RWPE2 (cell line): Measurements from ENCODE around the gene EIF4E3.

Source experiments
- ATAC-seq: fragments of 200-7000 bp; cut with Tn5 transposase; 3 replicates; pipeline ENCODE4 v1.9.1; 2021; ENCODE audit warnings: low read depth
- DNase-seq: peaks from one replicate; pipeline ENCODE4 v3.0.0-alpha.2; 2020; ENCODE audit warnings: low spot score
- H3K27ac ChIP-seq: fragments of 450-650 bp; 2 replicates; pipeline ENCODE4 v1.5.1; 2017; ENCODE audit warnings: mild to moderate bottlenecking; ENCODE audit not compliant: poor library complexity, severe bottlenecking
- H3K27me3 ChIP-seq: fragments of 250-450 bp; sonication (Bioruptor Pico); 2 replicates; pipeline ENCODE4 v1.5.1; 2021; ENCODE audit warnings: mild to moderate bottlenecking, moderate library complexity; ENCODE audit not compliant: insufficient read depth, poor library complexity, severe bottlenecking
- H3K36me3 ChIP-seq: fragments of 250-450 bp; sonication (Bioruptor Pico); 2 replicates; pipeline ENCODE4 v1.5.1; 2020; ENCODE audit warnings: low read depth, mild to moderate bottlenecking, moderate library complexity
- H3K4me1 ChIP-seq: fragments of 250-450 bp; sonication (Bioruptor Pico); 2 replicates; pipeline ENCODE4 v1.5.1; 2021; ENCODE audit warnings: mild to moderate bottlenecking, moderate library complexity; ENCODE audit not compliant: insufficient read depth, poor library complexity, severe bottlenecking
- H3K4me3 ChIP-seq: fragments of 250-450 bp; sonication (Bioruptor Pico); 2 replicates; pipeline ENCODE4 v1.5.1; 2021; ENCODE audit warnings: mild to moderate bottlenecking, moderate library complexity; ENCODE audit not compliant: severe bottlenecking
- H3K9me3 ChIP-seq: fragments of 250-450 bp; sonication (Bioruptor Pico); 2 replicates; pipeline ENCODE4 v1.5.1; 2021; ENCODE audit warnings: mild to moderate bottlenecking, moderate library complexity; ENCODE audit not compliant: severe bottlenecking
- TF ChIP-seq, protein P1 (sequence below): fragments of 450-650 bp; IDR thresholded peaks from one replicate; pipeline ENCODE4 v1.5.1; 2017; ENCODE audit warnings: mild to moderate bottlenecking, moderate library complexity; ENCODE audit not compliant: poor library complexity, severe bottlenecking

Gene EIF4E3

DNA sequence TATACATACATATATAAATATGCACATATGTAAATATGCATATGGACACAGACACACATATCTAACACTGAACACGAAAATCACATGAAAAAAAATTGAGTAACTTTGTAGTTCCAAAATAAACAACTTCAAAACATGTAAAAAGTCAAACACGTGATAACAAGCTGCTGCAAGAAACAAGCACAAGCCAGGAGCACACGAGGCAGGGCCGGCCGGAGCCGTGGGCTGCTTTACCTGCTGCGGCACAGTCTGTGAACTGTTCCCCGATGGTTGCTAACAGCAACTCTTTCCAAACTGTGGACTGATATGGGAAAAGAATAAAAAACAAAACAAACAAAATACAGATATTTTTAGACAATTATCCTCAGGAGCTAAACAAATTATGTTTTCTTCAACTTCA, 31.6 kb downstream of the EIF4E3 start:
- ATAC-seq (no peak), DNase-seq (no peak)
- H3K27ac ChIP-seq, result peak overlapping the region; percentile 78
- TF ChIP-seq, protein P1, sequence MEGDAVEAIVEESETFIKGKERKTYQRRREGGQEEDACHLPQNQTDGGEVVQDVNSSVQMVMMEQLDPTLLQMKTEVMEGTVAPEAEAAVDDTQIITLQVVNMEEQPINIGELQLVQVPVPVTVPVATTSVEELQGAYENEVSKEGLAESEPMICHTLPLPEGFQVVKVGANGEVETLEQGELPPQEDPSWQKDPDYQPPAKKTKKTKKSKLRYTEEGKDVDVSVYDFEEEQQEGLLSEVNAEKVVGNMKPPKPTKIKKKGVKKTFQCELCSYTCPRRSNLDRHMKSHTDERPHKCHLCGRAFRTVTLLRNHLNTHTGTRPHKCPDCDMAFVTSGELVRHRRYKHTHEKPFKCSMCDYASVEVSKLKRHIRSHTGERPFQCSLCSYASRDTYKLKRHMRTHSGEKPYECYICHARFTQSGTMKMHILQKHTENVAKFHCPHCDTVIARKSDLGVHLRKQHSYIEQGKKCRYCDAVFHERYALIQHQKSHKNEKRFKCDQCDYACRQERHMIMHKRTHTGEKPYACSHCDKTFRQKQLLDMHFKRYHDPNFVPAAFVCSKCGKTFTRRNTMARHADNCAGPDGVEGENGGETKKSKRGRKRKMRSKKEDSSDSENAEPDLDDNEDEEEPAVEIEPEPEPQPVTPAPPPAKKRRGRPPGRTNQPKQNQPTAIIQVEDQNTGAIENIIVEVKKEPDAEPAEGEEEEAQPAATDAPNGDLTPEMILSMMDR, result no peak
- no peak overlapping the region for H3K4me3 ChIP-seq
- no peaks in the 10 kb centered on the region for H3K9me3 ChIP-seq
- no peaks in the 10 kb centered on the region; the same call in 1 of the 2 replicates for H3K36me3 ChIP-seq
- H3K4me1 ChIP-seq, result peaks cover 47% of the 10 kb centered on the region
- no peaks in the 10 kb centered on the region for H3K27me3 ChIP-seq

DNA sequence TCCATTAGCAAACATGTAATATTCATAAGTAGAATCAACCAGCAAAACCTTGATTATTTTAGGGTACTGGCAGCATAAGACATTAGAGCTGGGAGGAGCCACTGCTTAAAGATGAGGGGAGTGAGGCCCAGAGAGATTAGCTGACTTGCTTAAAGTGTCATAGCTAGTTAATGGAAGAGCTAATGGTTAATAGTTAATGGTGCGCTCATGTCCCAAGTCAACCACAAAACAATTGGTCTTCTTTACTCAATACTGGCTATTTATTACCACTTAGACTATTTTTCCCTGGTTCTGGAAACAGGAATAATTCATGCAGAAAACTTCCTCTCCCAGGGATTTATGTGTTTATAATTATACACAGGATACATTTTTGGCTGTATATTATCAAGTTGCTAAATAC, 33.1 kb downstream of the EIF4E3 start:
- H3K4me1 ChIP-seq, result peaks cover 58% of the 10 kb centered on the region
- H3K9me3 ChIP-seq, result no peaks in the 10 kb centered on the region
- no peaks in the 10 kb centered on the region; the same call in 1 of the 2 replicates for H3K36me3 ChIP-seq
- no peak overlapping the region for H3K4me3 ChIP-seq
- no peak for ATAC-seq
- TF ChIP-seq, protein P1, result no peak
- H3K27me3 ChIP-seq, result no peaks in the 10 kb centered on the region
- peak overlapping the region; percentile 96 for H3K27ac ChIP-seq
- DNase-seq, result no peak

DNA sequence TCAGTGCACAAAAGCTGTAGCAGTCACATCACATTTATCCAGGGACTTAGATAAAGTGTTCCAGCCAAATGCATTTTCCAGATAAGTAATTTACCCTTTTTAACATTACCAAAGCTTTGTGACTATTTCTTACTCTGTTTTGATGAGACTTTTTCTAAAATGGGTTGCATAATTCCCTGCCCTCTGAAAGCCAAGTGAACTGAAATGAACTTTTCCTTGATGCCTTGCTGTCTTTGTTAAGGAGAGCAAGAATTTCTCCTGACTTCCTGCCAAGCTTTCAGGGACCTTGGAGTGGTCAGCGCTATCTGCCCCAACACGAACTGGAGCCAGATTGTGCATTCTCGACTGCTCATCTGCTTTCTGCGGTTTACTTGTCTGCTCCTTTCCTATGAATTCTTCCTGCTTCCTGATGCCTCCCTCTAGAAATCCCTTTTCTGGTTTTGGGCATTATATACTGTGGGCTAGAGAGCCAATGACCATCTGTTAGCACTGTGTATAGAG, 34.8 kb downstream of the EIF4E3 start:
- no peaks in the 10 kb centered on the region for H3K27me3 ChIP-seq
- DNase-seq, result peak; percentile 86

DNA sequence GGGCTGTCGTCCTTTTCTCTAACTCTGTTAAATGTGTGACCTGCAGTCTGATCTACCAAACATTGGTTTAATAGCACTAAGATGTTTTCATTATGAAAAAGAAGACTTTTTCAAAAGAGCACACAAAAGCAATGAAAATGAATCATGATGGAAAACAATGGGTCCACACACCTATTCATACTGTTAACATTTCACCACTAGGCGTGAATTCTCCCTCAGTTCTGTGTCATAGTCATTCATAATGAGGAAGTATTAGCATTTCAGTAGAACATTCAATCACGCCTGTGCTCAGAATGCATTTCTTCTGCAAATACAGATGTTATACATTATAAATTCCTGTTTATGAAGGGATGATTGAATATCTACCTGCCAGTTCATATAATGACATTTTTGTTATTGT, 35.9 kb downstream of the EIF4E3 start:
- Histone ChIP-seq H3K36me3 (no peaks in the 10 kb centered on the region; the same call in 1 of the 2 replicates), H3K27me3 (no peaks in the 10 kb centered on the region), H3K4me3 (no peak overlapping the region), H3K4me1 (peaks cover 63% of the 10 kb centered on the region), H3K27ac (peak overlapping the region; percentile 96), H3K9me3 (no peaks in the 10 kb centered on the region)
- ATAC-seq (peak; percentile 51; the same call in 2 of the 3 replicates), DNase-seq (no peak)
- TF ChIP-seq, protein P1, result peak; percentile 23

More for the DNA sequence above, 34.8 kb downstream of the EIF4E3 start:
- TF ChIP-seq, protein P1, result no peak
- ATAC-seq, result peak; percentile 81
- H3K4me1 ChIP-seq, result peaks cover 60% of the 10 kb centered on the region
- no peaks in the 10 kb centered on the region for H3K9me3 ChIP-seq
- H3K36me3 ChIP-seq, result no peaks in the 10 kb centered on the region; the same call in 1 of the 2 replicates
- no peak overlapping the region for H3K4me3 ChIP-seq
- peak overlapping the region; percentile 96 for H3K27ac ChIP-seq

DNA sequence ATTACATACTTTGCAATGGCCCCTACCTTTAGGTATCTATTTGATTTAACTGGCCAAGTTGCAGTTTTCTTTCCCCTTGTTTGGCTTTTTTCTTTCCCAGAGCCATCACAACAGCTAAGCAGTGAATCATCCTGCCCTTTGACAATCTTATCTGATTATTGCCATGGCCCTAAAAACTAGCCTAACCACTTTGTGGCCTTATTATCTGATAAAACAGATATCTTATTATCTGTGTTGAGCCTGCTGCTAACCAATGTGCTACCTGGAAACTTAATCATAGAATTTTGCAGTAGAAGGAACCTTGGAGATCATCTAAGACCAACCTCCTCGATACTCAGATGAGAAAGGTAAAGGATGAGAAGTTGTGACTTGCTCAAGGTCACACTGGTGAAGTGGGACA, 37.1 kb downstream of the EIF4E3 start:
- ATAC-seq, result no peak
- H3K36me3 ChIP-seq, result no peaks in the 10 kb centered on the region; the same call in 1 of the 2 replicates
- H3K9me3 ChIP-seq, result no peaks in the 10 kb centered on the region
- H3K27me3 ChIP-seq, result no peaks in the 10 kb centered on the region
- H3K27ac ChIP-seq, result peak overlapping the region; percentile 96
- no peak for DNase-seq
- H3K4me1 ChIP-seq, result peaks cover 62% of the 10 kb centered on the region
- TF ChIP-seq, protein P1, result no peak
- no peak overlapping the region for H3K4me3 ChIP-seq
